HEK293 (cell line): ENCODE results near the gene FLT3LG.
A peak's percentile ranks its signal among the peaks of the same experiment; 100 is the strongest.

ENCODE experiments used
- GLI4 ChIP-seq: fragments of 450-650 bp; formaldehyde crosslinking; IDR thresholded peaks from 2 replicates; pipeline ENCODE4 v1.5.1; 2016; ENCODE audit warnings: missing biosample characterization, missing genetic modification characterization
- HOXD13 ChIP-seq: sonication (generic); formaldehyde crosslinking; IDR thresholded peaks from 2 replicates; pipeline ENCODE4 v1.8.0; 2022; ENCODE audit warnings: missing genetic modification reagents, borderline replicate concordance
- KLF10 ChIP-seq: fragments of 450-650 bp; IDR thresholded peaks from 2 replicates; pipeline ENCODE4 v1.5.1; 2018; ENCODE audit warnings: missing biosample characterization, mild to moderate bottlenecking, missing genetic modification characterization
- KLF16 ChIP-seq: fragments of 450-650 bp; formaldehyde crosslinking; IDR thresholded peaks from 2 replicates; pipeline ENCODE4 v1.5.1; 2017; ENCODE audit warnings: missing biosample characterization, missing genetic modification characterization
- KLF7 ChIP-seq: fragments of 450-650 bp; formaldehyde crosslinking; IDR thresholded peaks from 2 replicates; pipeline ENCODE4 v1.5.1; 2016; ENCODE audit warnings: missing biosample characterization, missing genetic modification characterization, borderline replicate concordance
- MZF1 ChIP-seq: fragments of 450-650 bp; formaldehyde crosslinking; IDR thresholded peaks from 2 replicates; pipeline ENCODE4 v1.5.1; 2017; ENCODE audit warnings: missing biosample characterization, missing genetic modification characterization, borderline replicate concordance
- SP3 ChIP-seq: fragments of 450-650 bp; formaldehyde crosslinking; IDR thresholded peaks from 2 replicates; pipeline ENCODE4 v1.5.1; 2016; ENCODE audit warnings: missing biosample characterization, missing genetic modification characterization
- TRIM28 ChIP-seq: IDR thresholded peaks from 2 replicates; pipeline ENCODE4 v1.6.1; 2011; ENCODE audit warnings: low read length, control low read depth, borderline replicate concordance
- ZBTB21 ChIP-seq: fragments of 450-650 bp; formaldehyde crosslinking; IDR thresholded peaks from 2 replicates; pipeline ENCODE4 v1.5.1; 2017; ENCODE audit warnings: missing biosample characterization, missing genetic modification characterization
- ZEB2 ChIP-seq: fragments of 450-650 bp; formaldehyde crosslinking; IDR thresholded peaks from 2 replicates; pipeline ENCODE4 v1.5.1; 2016; ENCODE audit warnings: missing biosample characterization, missing genetic modification characterization
- ZFHX2 ChIP-seq: fragments of 450-650 bp; formaldehyde crosslinking; conservative IDR thresholded peaks from 2 replicates; pipeline ENCODE4 v1.5.1; 2016; ENCODE audit warnings: missing biosample characterization, missing genetic modification characterization
- ZFP3 ChIP-seq: fragments of 450-650 bp; formaldehyde crosslinking; IDR thresholded peaks from 2 replicates; pipeline ENCODE4 v1.5.1; 2016; ENCODE audit warnings: low read depth, missing biosample characterization, missing genetic modification characterization
- ZNF140 ChIP-seq: fragments of 450-650 bp; formaldehyde crosslinking; IDR thresholded peaks from 2 replicates; pipeline ENCODE4 v1.5.1; 2016; ENCODE audit warnings: missing biosample characterization, missing genetic modification characterization
- ZNF148 ChIP-seq: fragments of 450-650 bp; formaldehyde crosslinking; IDR thresholded peaks from 2 replicates; pipeline ENCODE4 v1.5.0; 2017; ENCODE audit warnings: missing biosample characterization, missing genetic modification characterization, borderline replicate concordance
- ZNF18 ChIP-seq: fragments of 450-650 bp; formaldehyde crosslinking; IDR thresholded peaks from 2 replicates; pipeline ENCODE4 v1.5.1; 2016; ENCODE audit warnings: missing biosample characterization, missing genetic modification characterization
- ZNF2 ChIP-seq: fragments of 450-650 bp; formaldehyde crosslinking; IDR thresholded peaks from 2 replicates; pipeline ENCODE4 v1.5.1; 2016; ENCODE audit warnings: missing biosample characterization, missing genetic modification characterization
- ZNF423 ChIP-seq: fragments of 450-650 bp; formaldehyde crosslinking; IDR thresholded peaks from 2 replicates; pipeline ENCODE4 v1.5.1; 2016; ENCODE audit warnings: missing biosample characterization, missing genetic modification characterization
- ZNF426 ChIP-seq: fragments of 450-650 bp; formaldehyde crosslinking; IDR thresholded peaks from 2 replicates; pipeline ENCODE4 v1.5.1; 2017; ENCODE audit warnings: missing biosample characterization, missing genetic modification characterization, mild to moderate bottlenecking, inconsistent platforms, moderate library complexity
- ZNF521 ChIP-seq: fragments of 450-650 bp; formaldehyde crosslinking; IDR thresholded peaks from 2 replicates; pipeline ENCODE4 v1.5.1; 2017; ENCODE audit warnings: missing biosample characterization, mild to moderate bottlenecking, missing genetic modification characterization
- ZNF561 ChIP-seq: fragments of 450-650 bp; IDR thresholded peaks from 2 replicates; pipeline ENCODE4 v1.5.1; 2018; ENCODE audit warnings: missing biosample characterization, missing genetic modification characterization, borderline replicate concordance
- ZNF585B ChIP-seq: fragments of 450-650 bp; formaldehyde crosslinking; IDR thresholded peaks from 2 replicates; pipeline ENCODE4 v1.5.1; 2016; ENCODE audit warnings: missing biosample characterization, missing genetic modification characterization
- ZNF654 ChIP-seq: fragments of 450-650 bp; formaldehyde crosslinking; IDR thresholded peaks from 2 replicates; pipeline ENCODE4 v1.5.1; 2016; ENCODE audit warnings: low read depth, missing biosample characterization, missing genetic modification characterization
- ZNF76 ChIP-seq: fragments of 450-650 bp; formaldehyde crosslinking; IDR thresholded peaks from 2 replicates; pipeline ENCODE4; 2016; ENCODE audit warnings: low read depth, missing biosample characterization, missing genetic modification characterization, borderline replicate concordance
- ZNF785 ChIP-seq: fragments of 450-650 bp; formaldehyde crosslinking; IDR thresholded peaks from 2 replicates; pipeline ENCODE4 v1.5.1; 2016; ENCODE audit warnings: missing biosample characterization, missing genetic modification characterization
- ZNF843 ChIP-seq: fragments of 450-650 bp; formaldehyde crosslinking; IDR thresholded peaks from 2 replicates; pipeline ENCODE4 v1.5.1; 2016; ENCODE audit warnings: missing biosample characterization, missing genetic modification characterization
- ZXDB ChIP-seq: fragments of 450-650 bp; formaldehyde crosslinking; IDR thresholded peaks from 2 replicates; pipeline ENCODE4 v1.5.1; 2016; ENCODE audit warnings: missing biosample characterization, missing genetic modification characterization
- TF ChIP-seq, protein P1 (sequence below): fragments of 450-650 bp; formaldehyde crosslinking; IDR thresholded peaks from 2 replicates; pipeline ENCODE4 v1.5.1; 2017; ENCODE audit warnings: missing biosample characterization, missing genetic modification characterization
- TF ChIP-seq, protein P2 (sequence below): fragments of 450-650 bp; formaldehyde crosslinking; conservative IDR thresholded peaks from 2 replicates; pipeline ENCODE4 v1.5.1; 2016; ENCODE audit warnings: low read depth, missing biosample characterization, missing genetic modification characterization
- TF ChIP-seq, protein P3 (sequence below): fragments of 450-650 bp; formaldehyde crosslinking; IDR thresholded peaks from 2 replicates; pipeline ENCODE4 v1.5.1; 2016; ENCODE audit warnings: missing biosample characterization, missing genetic modification characterization

Gene FLT3LG

GRCh38 chr19:49451430-49452181, 22.4 kb upstream of the FLT3LG start, which contains the start of gene PIH1D1 (continued):
- TF ChIP-seq, protein P1, sequence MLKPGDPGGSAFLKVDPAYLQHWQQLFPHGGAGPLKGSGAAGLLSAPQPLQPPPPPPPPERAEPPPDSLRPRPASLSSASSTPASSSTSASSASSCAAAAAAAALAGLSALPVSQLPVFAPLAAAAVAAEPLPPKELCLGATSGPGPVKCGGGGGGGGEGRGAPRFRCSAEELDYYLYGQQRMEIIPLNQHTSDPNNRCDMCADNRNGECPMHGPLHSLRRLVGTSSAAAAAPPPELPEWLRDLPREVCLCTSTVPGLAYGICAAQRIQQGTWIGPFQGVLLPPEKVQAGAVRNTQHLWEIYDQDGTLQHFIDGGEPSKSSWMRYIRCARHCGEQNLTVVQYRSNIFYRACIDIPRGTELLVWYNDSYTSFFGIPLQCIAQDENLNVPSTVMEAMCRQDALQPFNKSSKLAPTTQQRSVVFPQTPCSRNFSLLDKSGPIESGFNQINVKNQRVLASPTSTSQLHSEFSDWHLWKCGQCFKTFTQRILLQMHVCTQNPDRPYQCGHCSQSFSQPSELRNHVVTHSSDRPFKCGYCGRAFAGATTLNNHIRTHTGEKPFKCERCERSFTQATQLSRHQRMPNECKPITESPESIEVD (tag by site-specific recombination), result no peak
- peak; percentile 93 for TF ChIP-seq SP3 (tag by site-specific recombination)
- peak; percentile 72; the same call in 1 of the 2 replicates for TF ChIP-seq ZNF2 (tag by site-specific recombination)
- peak; percentile 65 for TF ChIP-seq KLF16
- no peak for TF ChIP-seq MZF1 (tag by site-specific recombination)
- peak; percentile 48; the same call in 1 of the 2 replicates for TF ChIP-seq ZEB2 (tag by site-specific recombination)
- TF ChIP-seq ZXDB (tag by site-specific recombination), result peak; percentile 55
- TF ChIP-seq ZNF148, result no peak
- no peak for TF ChIP-seq ZNF585B (tag by site-specific recombination)
- TF ChIP-seq, protein P2, sequence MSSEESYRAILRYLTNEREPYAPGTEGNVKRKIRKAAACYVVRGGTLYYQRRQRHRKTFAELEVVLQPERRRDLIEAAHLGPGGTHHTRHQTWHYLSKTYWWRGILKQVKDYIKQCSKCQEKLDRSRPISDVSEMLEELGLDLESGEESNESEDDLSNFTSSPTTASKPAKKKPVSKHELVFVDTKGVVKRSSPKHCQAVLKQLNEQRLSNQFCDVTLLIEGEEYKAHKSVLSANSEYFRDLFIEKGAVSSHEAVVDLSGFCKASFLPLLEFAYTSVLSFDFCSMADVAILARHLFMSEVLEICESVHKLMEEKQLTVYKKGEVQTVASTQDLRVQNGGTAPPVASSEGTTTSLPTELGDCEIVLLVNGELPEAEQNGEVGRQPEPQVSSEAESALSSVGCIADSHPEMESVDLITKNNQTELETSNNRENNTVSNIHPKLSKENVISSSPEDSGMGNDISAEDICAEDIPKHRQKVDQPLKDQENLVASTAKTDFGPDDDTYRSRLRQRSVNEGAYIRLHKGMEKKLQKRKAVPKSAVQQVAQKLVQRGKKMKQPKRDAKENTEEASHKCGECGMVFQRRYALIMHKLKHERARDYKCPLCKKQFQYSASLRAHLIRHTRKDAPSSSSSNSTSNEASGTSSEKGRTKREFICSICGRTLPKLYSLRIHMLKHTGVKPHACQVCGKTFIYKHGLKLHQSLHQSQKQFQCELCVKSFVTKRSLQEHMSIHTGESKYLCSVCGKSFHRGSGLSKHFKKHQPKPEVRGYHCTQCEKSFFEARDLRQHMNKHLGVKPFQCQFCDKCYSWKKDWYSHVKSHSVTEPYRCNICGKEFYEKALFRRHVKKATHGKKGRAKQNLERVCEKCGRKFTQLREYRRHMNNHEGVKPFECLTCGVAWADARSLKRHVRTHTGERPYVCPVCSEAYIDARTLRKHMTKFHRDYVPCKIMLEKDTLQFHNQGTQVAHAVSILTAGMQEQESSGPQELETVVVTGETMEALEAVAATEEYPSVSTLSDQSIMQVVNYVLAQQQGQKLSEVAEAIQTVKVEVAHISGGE, result peak; percentile 98
- TF ChIP-seq ZNF423 (tag by site-specific recombination), result no peak
- no peak for TF ChIP-seq ZFP3 (tag by site-specific recombination)
- no peak; the same call in 1 of the 2 replicates for TF ChIP-seq KLF7 (tag by site-specific recombination)
- peak; percentile 52; the same call in 1 of the 2 replicates for TF ChIP-seq ZNF843 (tag by site-specific recombination)
- TF ChIP-seq TRIM28, result peak; percentile 61; the same call in 1 of the 2 replicates
- no peak for TF ChIP-seq ZNF785 (tag by site-specific recombination)
- TF ChIP-seq ZNF561, result peak; percentile 42
- TF ChIP-seq ZNF426 (tag by site-specific recombination), result no peak
- TF ChIP-seq HOXD13 (CRISPR knock-in tag), result no peak
- no peak; the same call in none of the 2 replicates for TF ChIP-seq ZNF76 (tag by site-specific recombination)
- TF ChIP-seq, protein P3, sequence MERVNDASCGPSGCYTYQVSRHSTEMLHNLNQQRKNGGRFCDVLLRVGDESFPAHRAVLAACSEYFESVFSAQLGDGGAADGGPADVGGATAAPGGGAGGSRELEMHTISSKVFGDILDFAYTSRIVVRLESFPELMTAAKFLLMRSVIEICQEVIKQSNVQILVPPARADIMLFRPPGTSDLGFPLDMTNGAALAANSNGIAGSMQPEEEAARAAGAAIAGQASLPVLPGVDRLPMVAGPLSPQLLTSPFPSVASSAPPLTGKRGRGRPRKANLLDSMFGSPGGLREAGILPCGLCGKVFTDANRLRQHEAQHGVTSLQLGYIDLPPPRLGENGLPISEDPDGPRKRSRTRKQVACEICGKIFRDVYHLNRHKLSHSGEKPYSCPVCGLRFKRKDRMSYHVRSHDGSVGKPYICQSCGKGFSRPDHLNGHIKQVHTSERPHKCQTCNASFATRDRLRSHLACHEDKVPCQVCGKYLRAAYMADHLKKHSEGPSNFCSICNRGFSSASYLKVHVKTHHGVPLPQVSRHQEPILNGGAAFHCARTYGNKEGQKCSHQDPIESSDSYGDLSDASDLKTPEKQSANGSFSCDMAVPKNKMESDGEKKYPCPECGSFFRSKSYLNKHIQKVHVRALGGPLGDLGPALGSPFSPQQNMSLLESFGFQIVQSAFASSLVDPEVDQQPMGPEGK (tag by site-specific recombination), result 0 out of 2 replicates have a peak, but pooled peaks have one; percentile 15
- TF ChIP-seq ZNF140 (tag by site-specific recombination), result no peak
- TF ChIP-seq ZFHX2 (tag by site-specific recombination), result peak; percentile 5; the same call in 1 of the 2 replicates
- no peak for TF ChIP-seq GLI4 (tag by site-specific recombination)
- no peak for TF ChIP-seq ZNF521 (tag by site-specific recombination)
- TF ChIP-seq ZBTB21, result peak; percentile 17; the same call in 1 of the 2 replicates
- TF ChIP-seq KLF10, result peak; percentile 34; the same call in 1 of the 2 replicates
- TF ChIP-seq ZNF18 (tag by site-specific recombination), result no peak
- TF ChIP-seq ZNF654, result no peak
